ENCODE data around the gene GPC1. TPM values are rescaled to one million over a fixed set of nuclear protein-coding genes. Genes with fewer than 3 reads are reported as not detected.

Gene GPC1
- total RNA-seq, 4 donors from 2014 or later = 117 to 153 (median 144) TPM

DNA sequence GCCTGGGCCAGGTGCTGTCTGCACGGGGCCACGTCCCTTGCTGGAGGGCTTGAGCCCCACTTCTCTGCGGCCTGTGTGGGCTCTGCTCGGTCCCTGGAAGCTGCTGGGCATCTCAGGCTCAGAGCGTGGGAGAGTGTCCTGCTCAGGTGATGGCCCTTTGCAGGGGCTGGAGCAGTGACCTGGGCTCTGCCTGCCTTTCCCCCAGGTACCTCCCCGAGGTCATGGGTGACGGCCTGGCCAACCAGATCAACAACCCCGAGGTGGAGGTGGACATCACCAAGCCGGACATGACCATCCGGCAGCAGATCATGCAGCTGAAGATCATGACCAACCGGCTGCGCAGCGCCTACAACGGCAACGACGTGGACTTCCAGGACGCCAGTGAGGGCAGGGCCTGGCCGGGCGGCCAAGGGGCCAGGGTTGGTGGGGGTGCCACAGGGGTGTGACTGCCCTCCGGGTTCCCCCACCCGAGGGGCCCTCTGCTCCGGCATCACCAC is 29.9 kb downstream of the GPC1 start:
- TF ChIP-seq POLR2A (IDR thresholded peaks at IDR 0.05) (no peak), EP300 (IDR thresholded peaks at IDR 0.05) (no peak), CTCF (IDR thresholded peaks at IDR 0.05) (no peak)
- Histone ChIP-seq H3K27me3 (no peaks in the 10 kb centered on the region), H3K27ac (no peak overlapping the region), H3K9me3 (no peaks in the 10 kb centered on the region), H3K4me1 (no peaks in the 10 kb centered on the region), H3K36me3 (peaks cover 0 to 74% (median 0%) of the 10 kb centered on the region in 3 donors), H3K4me3 (no peak overlapping the region)
- peak in 1 of 2 donors; percentile 10 for DNase-seq (ENCODE audit: low spot score in 2 of 2)
- WGBS, 2 donors = 93 to 94% methylated on average over 15 to 22 of the region's 22 CpGs

GRCh38 chr2:240465765-240466578 is 30.5 kb downstream of the GPC1 start:
- 59 to 64% methylated on average over 24 to 25 of the region's 28 CpGs for WGBS, 2 donors
- Histone ChIP-seq H3K4me1 (no peaks in the 10 kb centered on the region), H3K9me3 (no peaks in the 10 kb centered on the region)

DNA sequence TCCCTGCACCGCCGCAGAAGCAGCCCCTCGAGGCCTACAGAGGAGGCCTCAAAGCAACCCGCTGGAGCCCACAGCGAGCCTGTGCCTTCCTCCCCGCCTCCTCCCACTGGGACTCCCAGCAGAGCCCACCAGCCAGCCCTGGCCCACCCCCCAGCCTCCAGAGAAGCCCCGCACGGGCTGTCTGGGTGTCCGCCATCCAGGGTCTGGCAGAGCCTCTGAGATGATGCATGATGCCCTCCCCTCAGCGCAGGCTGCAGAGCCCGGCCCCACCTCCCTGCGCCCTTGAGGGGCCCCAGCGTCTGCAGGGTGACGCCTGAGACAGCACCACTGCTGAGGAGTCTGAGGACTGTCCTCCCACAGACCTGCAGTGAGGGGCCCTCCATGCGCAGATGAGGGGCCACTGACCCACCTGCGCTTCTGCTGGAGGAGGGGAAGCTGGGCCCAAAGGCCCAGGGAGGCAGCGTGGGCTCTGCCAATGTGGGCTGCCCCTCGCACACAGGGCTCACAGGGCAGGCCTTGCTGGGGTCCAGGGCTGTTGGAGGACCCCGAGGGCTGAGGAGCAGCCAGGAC is 31.2 kb downstream of the GPC1 start:
- no peak for DNase-seq (ENCODE audit: low spot score in 2 of 2)
- Histone ChIP-seq H3K27me3 (no peaks in the 10 kb centered on the region), H3K4me3 (no peak overlapping the region), H3K9me3 (no peaks in the 10 kb centered on the region), H3K27ac (no peak overlapping the region), H3K4me1 (no peaks in the 10 kb centered on the region), H3K36me3 (peaks cover 0 to 61% (median 0%) of the 10 kb centered on the region in 3 donors)
- WGBS, 2 donors = 73 to 82% methylated on average over 4 to 10 of the region's 19 CpGs
- TF ChIP-seq POLR2A (IDR thresholded peaks at IDR 0.05) = no peak
- peak in 1 of 2 donors; percentile 5 for TF ChIP-seq EP300 (IDR thresholded peaks at IDR 0.05)
- no peak for TF ChIP-seq CTCF (IDR thresholded peaks at IDR 0.05)

More at GRCh38 chr2:240465765-240466578, 30.5 kb downstream of the GPC1 start:
- Histone ChIP-seq H3K4me3 (no peak overlapping the region), H3K27ac (no peak overlapping the region), H3K36me3 (peaks cover 0 to 68% (median 0%) of the 10 kb centered on the region in 3 donors), H3K27me3 (no peaks in the 10 kb centered on the region)
- DNase-seq (ENCODE audit: low spot score in 2 of 2) = peak in 1 of 2 donors; percentile 6
- TF ChIP-seq EP300 (IDR thresholded peaks at IDR 0.05) (no peak), CTCF (IDR thresholded peaks at IDR 0.05) (no peak), POLR2A (IDR thresholded peaks at IDR 0.05) (no peak)

DNA sequence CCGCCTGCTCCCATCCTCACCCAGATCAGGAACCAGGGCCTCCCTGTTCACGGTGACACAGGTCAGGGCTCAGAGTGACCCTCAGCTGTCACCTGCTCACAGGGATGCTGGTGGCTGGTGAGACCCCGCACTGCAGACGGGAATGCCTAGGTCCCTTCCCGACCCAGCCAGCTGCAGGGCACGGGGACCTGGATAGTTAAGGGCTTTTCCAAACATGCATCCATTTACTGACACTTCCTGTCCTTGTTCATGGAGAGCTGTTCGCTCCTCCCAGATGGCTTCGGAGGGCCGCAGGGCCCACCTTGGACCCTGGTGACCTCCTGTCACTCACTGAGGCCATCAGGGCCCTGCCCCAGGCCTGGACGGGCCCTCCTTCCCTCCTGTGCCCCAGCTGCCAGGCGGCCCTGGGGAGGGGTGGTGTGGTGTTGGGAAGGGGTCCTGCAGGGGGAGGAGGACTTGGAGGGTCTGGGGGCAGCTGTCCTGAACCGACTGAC is 31.7 kb downstream of the GPC1 start:
- WGBS, 2 donors = 75 to 76% methylated on average over 11 to 12 of the region's 12 CpGs

More for the DNA sequence above, 31.7 kb downstream of the GPC1 start:
- no peaks in the 10 kb centered on the region for H3K4me1 ChIP-seq
- no peaks in the 10 kb centered on the region for H3K27me3 ChIP-seq
- peaks cover 0 to 5% (median 0%) of the 10 kb centered on the region in 4 donors for H3K9me3 ChIP-seq
- no peak for TF ChIP-seq EP300 (IDR thresholded peaks at IDR 0.05)
- TF ChIP-seq CTCF (IDR thresholded peaks at IDR 0.05) = no peak
- TF ChIP-seq POLR2A (IDR thresholded peaks at IDR 0.05) = no peak
- peaks cover 0 to 56% (median 0%) of the 10 kb centered on the region in 3 donors for H3K36me3 ChIP-seq
- no peak overlapping the region for H3K4me3 ChIP-seq
- DNase-seq (ENCODE audit: low spot score in 2 of 2) = peak in 1 of 2 donors; percentile 5
- H3K27ac ChIP-seq = no peak overlapping the region

Data from tibial nerve (tissue), 4 donors.